HepG2 (cell line): ENCODE measurements around the gene NUTF2. TPM values are rescaled to one million over a fixed set of nuclear protein-coding genes. Genes with fewer than 3 reads are reported as not detected.
"Not testable (repeated sequence)": the region's sequence is repeated elsewhere in the genome, so short reads cannot be mapped to it uniquely, and the experiment has no call there.

Experiments
- ATF3 ChIP-seq: sonication (generic); formaldehyde crosslinking; IDR thresholded peaks from 2 replicates; pipeline ENCODE4 v1.4.0; 2020; ENCODE audit warnings: missing genetic modification reagents
- CREB1 ChIP-seq, 2 experiments: fragments of 450-650 bp in 1 of 2; IDR thresholded peaks; 2 replicates each; pipeline ENCODE4 v1.6.1; 2016 to 2017; ENCODE audit warnings: control low read depth in 1 of 2, mild to moderate bottlenecking in 1 of 2, missing compliant biosample characterization in 1 of 2, missing genetic modification characterization in 1 of 2
- GATAD2A ChIP-seq: IDR thresholded peaks from 2 replicates; pipeline ENCODE4 v1.6.1; 2016
- HDAC2 ChIP-seq: sonication (generic); formaldehyde crosslinking; IDR thresholded peaks from 2 replicates; pipeline ENCODE4 v1.4.0; 2020; ENCODE audit warnings: missing genetic modification reagents
- HIC2 ChIP-seq: sonication (generic); formaldehyde crosslinking; IDR thresholded peaks from 2 replicates; pipeline ENCODE4 v1.9.0; 2022; ENCODE audit warnings: low read depth, missing genetic modification reagents
- HNF4A ChIP-seq: sonication (generic); formaldehyde crosslinking; IDR thresholded peaks from 2 replicates; pipeline ENCODE4 v1.4.0; 2020; ENCODE audit warnings: missing genetic modification reagents
- LCORL ChIP-seq, 2 experiments: fragments of 450-650 bp in 1 of 2; sonication (generic) in 1 of 2; formaldehyde crosslinking in 1 of 2; IDR thresholded peaks; 2 replicates each; pipeline versions ENCODE4 v1.5.0 to v1.6.1; 2017 to 2020; ENCODE audit warnings: antibody characterized with exemption in 1 of 2, missing genetic modification reagents in 1 of 2
- MED1 ChIP-seq: sonication (generic); formaldehyde crosslinking; IDR thresholded peaks from 2 replicates; pipeline ENCODE4 v1.4.0; 2020; ENCODE audit warnings: missing genetic modification reagents
- MEF2D ChIP-seq: sonication (generic); formaldehyde crosslinking; IDR thresholded peaks from 2 replicates; pipeline ENCODE4 v1.5.1; 2020; ENCODE audit warnings: mild to moderate bottlenecking, missing genetic modification reagents
- MIXL1 ChIP-seq: IDR thresholded peaks from 2 replicates; pipeline ENCODE4 v1.6.1; 2016
- NR2F6 ChIP-seq, 2 experiments: IDR thresholded peaks; 2 replicates each; pipeline ENCODE4 v1.6.1; 2016; ENCODE audit warnings: antibody characterized with exemption in 1 of 2, mild to moderate bottlenecking in 1 of 2
- PITX1 ChIP-seq: sonication (generic); formaldehyde crosslinking; IDR thresholded peaks from 2 replicates; pipeline ENCODE4 v1.5.1; 2020; ENCODE audit warnings: mild to moderate bottlenecking, missing genetic modification reagents
- RCOR2 ChIP-seq: IDR thresholded peaks from 2 replicates; pipeline ENCODE4 v1.6.1; 2016; ENCODE audit warnings: missing biosample characterization, missing genetic modification reagents
- TBX2 ChIP-seq: sonication (generic); formaldehyde crosslinking; IDR thresholded peaks from 2 replicates; pipeline ENCODE4 v1.5.0; 2020; ENCODE audit warnings: missing genetic modification reagents, mild to moderate bottlenecking, borderline replicate concordance
- THAP11 ChIP-seq: IDR thresholded peaks from 2 replicates; pipeline ENCODE4 v1.6.1; 2016; ENCODE audit warnings: missing biosample characterization, missing genetic modification reagents
- ZMYM3 ChIP-seq: sonication (generic); formaldehyde crosslinking; IDR thresholded peaks from 2 replicates; pipeline ENCODE4 v1.5.1; 2020; ENCODE audit warnings: mild to moderate bottlenecking, missing genetic modification reagents
- ZNF572 ChIP-seq: sonication (generic); formaldehyde crosslinking; IDR thresholded peaks from 2 replicates; pipeline ENCODE4 v1.5.1; 2020; ENCODE audit warnings: mild to moderate bottlenecking, missing genetic modification reagents
- polyA plus RNA-seq, 8 experiments: library from polyadenylated mRNA; depleted of rRNA in 3 of 8; stranded (reverse) in 7 of 8; unstranded in 1 of 8; fragments of >200 nt; fragmentation: Illumina TruSeq in 4 of 8; extraction: Trizol in 4 of 8; gene quantifications; 2 replicates each; pipeline versions ENCODE4 v1.2.1 to v1.2.3, GENCODE V29; 2011 to 2016; ENCODE audit warnings: low read depth in 4 of 8, missing spikeins in 1 of 8, mixed read lengths in 1 of 8; ENCODE audit not compliant: insufficient read depth in 1 of 8
- total RNA-seq, 5 experiments: library from RNA; depleted of rRNA; stranded (reverse); fragments of >200 nt; fragmentation: Illumina TruSeq; extraction: Trizol; gene quantifications; 2 replicates each; pipeline ENCODE4 v1.2.3, GENCODE V29; 2016; ENCODE audit warnings: low read depth in 1 of 5

NUTF2 gene
- total and polyA plus RNA-seq, 2 of the 13 experiments (the other 11 are each of a cell fraction or from before 2014, with no cell fraction given), result 168 to 214 TPM

GRCh38 chr16:67837190-67837589, 9.5 kb upstream of the NUTF2 start (continued):
- TF ChIP-seq TBX2, result 0 out of 2 replicates have a peak, but pooled peaks have one; percentile 26
- peak; percentile 43; the same call in 1 of the 2 replicates for TF ChIP-seq THAP11 (CRISPR knock-in tag)
- 0 out of 2 replicates have a peak, but pooled peaks have one; percentile 19 for TF ChIP-seq ZNF572
- 0 out of 2 replicates have a peak, but pooled peaks have one; percentile 14 for TF ChIP-seq HDAC2 (CRISPR knock-in tag)
- peak; percentile 65 for TF ChIP-seq HNF4A
- TF ChIP-seq GATAD2A (CRISPR knock-in tag), result peak; percentile 35; the same call in 1 of the 2 replicates
- TF ChIP-seq MIXL1 (CRISPR knock-in tag), result 0 out of 2 replicates have a peak, but pooled peaks have one; percentile 23
- TF ChIP-seq HIC2, result 0 out of 2 replicates have a peak, but pooled peaks have one; percentile 23
- not testable (repeated sequence) for TF ChIP-seq LCORL (IDR thresholded peaks at IDR 0.05); NR2F6 (CRISPR knock-in tag; IDR thresholded peaks at IDR 0.05); CREB1 (CRISPR knock-in tag; IDR thresholded peaks at IDR 0.05)
- peak; percentile 42; the same call in 1 of the 2 replicates for TF ChIP-seq LCORL (CRISPR knock-in tag; IDR thresholded peaks at IDR 0.05)
- 0 out of 2 replicates have a peak, but pooled peaks have one; percentile 27 for TF ChIP-seq MEF2D (CRISPR knock-in tag)
- TF ChIP-seq MED1 (CRISPR knock-in tag), result 0 out of 2 replicates have a peak, but pooled peaks have one; percentile 21
- peak; percentile 9; the same call in 1 of the 2 replicates for TF ChIP-seq NR2F6 (IDR thresholded peaks at IDR 0.05)
- TF ChIP-seq ATF3, result peak; percentile 47; the same call in 1 of the 2 replicates
- TF ChIP-seq ZMYM3 (CRISPR knock-in tag), result peak; percentile 88
- TF ChIP-seq RCOR2, result peak; percentile 33; the same call in 1 of the 2 replicates
- TF ChIP-seq CREB1 (IDR thresholded peaks at IDR 0.05), result 0 out of 2 replicates have a peak, but pooled peaks have one; percentile 12
- TF ChIP-seq PITX1 (CRISPR knock-in tag), result peak; percentile 67
- TF ChIP-seq, all 625 proteins: peak for 34; not testable (repeated sequence) for 591
